ENCODE data around the gene EPHB3.
"Not testable (repeated sequence)": the region's sequence is repeated elsewhere in the genome, so short reads cannot be mapped to it uniquely, and the experiment has no call there.

- TF ChIP-seq CTCF (IDR thresholded peaks at IDR 0.05); ZFX (IDR thresholded peaks at IDR 0.05; ENCODE audit: borderline replicate concordance): not testable (repeated sequence)
These were observed 55.7 kb downstream of the EPHB3 start for GRCh38 chr3:184617306-184617705.

All from 22Rv1 (cell line).